Testis (tissue), 2 donors: ENCODE data around the gene PRKN.

ENCODE experiments used
- CTCF ChIP-seq, 3 experiments: fragments of 450-650 bp in 2 of 3; fragments of 200-600 bp in 1 of 3; sonication (generic) in 1 of 3; IDR thresholded peaks; one replicate each; pipeline ENCODE4 v1.5.1; 2016 to 2019; ENCODE audit warnings: antibody characterized with exemption in 3 of 3, mild to moderate bottlenecking in 2 of 3, moderate library complexity in 1 of 3
- POLR2A ChIP-seq: fragments of 450-650 bp; IDR thresholded peaks from one replicate; pipeline ENCODE4 v1.6.1; 2017; ENCODE audit warnings: antibody characterized with exemption, mild to moderate bottlenecking, moderate library complexity

GRCh38 chr6:162719528-162719927 lies 8.0 kb downstream of the PRKN start:
- TF ChIP-seq CTCF (IDR thresholded peaks at IDR 0.05) (no peak), POLR2A (no peak)
